Fibroblast of lung (primary cell): ENCODE data around the gene GPRASP3. TPM values are rescaled to one million over a fixed set of nuclear protein-coding genes. Genes with fewer than 3 reads are reported as not detected.

ENCODE experiments used
- DNase-seq, 2 donors: peaks; one replicate each; pipeline versions ENCODE4 v3.0.0 to v3.0.0-alpha.2; 2010; ENCODE audit warnings: low read depth in 2 of 2
- H2AFZ ChIP-seq: 2 replicates; pipeline ENCODE4 v1.5.1; 2012; ENCODE audit warnings: low read length, control low read depth, inconsistent platforms
- H3K27ac ChIP-seq: 2 replicates; pipeline ENCODE4 v1.5.1; 2011; ENCODE audit warnings: low read length, control low read depth; ENCODE audit not compliant: insufficient read depth
- H3K27me3 ChIP-seq: 2 replicates; pipeline ENCODE4 v1.5.1; 2011; ENCODE audit warnings: mild to moderate bottlenecking, low read length; ENCODE audit not compliant: control insufficient read depth, insufficient read depth
- H3K36me3 ChIP-seq: 2 replicates; pipeline ENCODE4 v1.5.1; 2011; ENCODE audit warnings: low read length; ENCODE audit not compliant: control insufficient read depth, insufficient read depth
- H3K4me1 ChIP-seq: 2 replicates; pipeline ENCODE4 v1.5.1; 2011; ENCODE audit warnings: low read length; ENCODE audit not compliant: control insufficient read depth, insufficient read depth; ENCODE audit errors: extremely low read depth
- H3K4me2 ChIP-seq: 2 replicates; pipeline ENCODE4 v1.5.1; 2011; ENCODE audit warnings: low read length, control low read depth; ENCODE audit not compliant: insufficient read depth; ENCODE audit errors: extremely low read depth
- H3K4me3 ChIP-seq, 4 experiments: fragments of 200-600 bp in 1 of 4; sonication (generic) in 1 of 4; replicated peaks in 1 of 4; 2 replicates each; pipeline ENCODE4 v1.5.1; 2011 to 2016; ENCODE audit warnings: low read length in 4 of 4, low read depth in 3 of 4, mild to moderate bottlenecking in 3 of 4, control low read depth in 2 of 4, inconsistent platforms in 1 of 4, mixed read lengths in 1 of 4; ENCODE audit not compliant: insufficient read depth in 1 of 4; ENCODE audit errors: control extremely low read depth in 1 of 4
- H3K79me2 ChIP-seq: 2 replicates; pipeline ENCODE4 v1.5.1; 2012; ENCODE audit warnings: mild to moderate bottlenecking, low read length, inconsistent platforms; ENCODE audit not compliant: control insufficient read depth, insufficient read depth
- H3K9ac ChIP-seq: 2 replicates; pipeline ENCODE4 v1.5.1; 2011; ENCODE audit warnings: mild to moderate bottlenecking, low read length, control low read depth; ENCODE audit not compliant: insufficient read depth
- H3K9me3 ChIP-seq: 2 replicates; pipeline ENCODE4 v1.5.1; 2012; ENCODE audit warnings: low read depth, low read length; ENCODE audit not compliant: control insufficient read depth, insufficient read depth
- H4K20me1 ChIP-seq: 2 replicates; pipeline ENCODE4 v1.5.1; 2011; ENCODE audit warnings: low read length; ENCODE audit not compliant: control insufficient read depth, insufficient read depth; ENCODE audit errors: extremely low read depth
- CTCF ChIP-seq, 2 donors: IDR thresholded peaks in 1 of 2; conservative IDR thresholded peaks in 1 of 2; 1 replicate in 1 of 2; 2 replicates in 1 of 2; pipeline ENCODE4 v1.5.1; 2011 to 2012; ENCODE audit warnings: low read length in 2 of 2, control low read depth in 1 of 2, inconsistent platforms in 1 of 2, low read depth in 1 of 2, mild to moderate bottlenecking in 1 of 2
- EZH2 ChIP-seq: IDR thresholded peaks from 2 replicates; pipeline ENCODE4 v1.5.1; 2012; ENCODE audit warnings: low read length, control low read depth, mild to moderate bottlenecking; ENCODE audit errors: missing control alignments
- polyA plus RNA-seq, 2 donors: library from polyadenylated mRNA; depleted of rRNA in 1 of 2; stranded (reverse) in 1 of 2; unstranded in 1 of 2; fragments of >200 nt; gene quantifications; 2 replicates each; pipeline ENCODE4 v1.2.1, GENCODE V29; 2011 to 2012; ENCODE audit warnings: missing spikeins in 1 of 2
- total RNA-seq: library from RNA; depleted of rRNA; stranded (reverse); fragments of >200 nt; gene quantifications from 2 replicates; pipeline ENCODE4 v1.2.1, GENCODE V29; 2014

The GPRASP3 gene
- total and polyA plus RNA-seq, 2 donors (not counting 1 experiment from before 2014, with no cell fraction given): 7.3 to 9.7 TPM

DNA sequence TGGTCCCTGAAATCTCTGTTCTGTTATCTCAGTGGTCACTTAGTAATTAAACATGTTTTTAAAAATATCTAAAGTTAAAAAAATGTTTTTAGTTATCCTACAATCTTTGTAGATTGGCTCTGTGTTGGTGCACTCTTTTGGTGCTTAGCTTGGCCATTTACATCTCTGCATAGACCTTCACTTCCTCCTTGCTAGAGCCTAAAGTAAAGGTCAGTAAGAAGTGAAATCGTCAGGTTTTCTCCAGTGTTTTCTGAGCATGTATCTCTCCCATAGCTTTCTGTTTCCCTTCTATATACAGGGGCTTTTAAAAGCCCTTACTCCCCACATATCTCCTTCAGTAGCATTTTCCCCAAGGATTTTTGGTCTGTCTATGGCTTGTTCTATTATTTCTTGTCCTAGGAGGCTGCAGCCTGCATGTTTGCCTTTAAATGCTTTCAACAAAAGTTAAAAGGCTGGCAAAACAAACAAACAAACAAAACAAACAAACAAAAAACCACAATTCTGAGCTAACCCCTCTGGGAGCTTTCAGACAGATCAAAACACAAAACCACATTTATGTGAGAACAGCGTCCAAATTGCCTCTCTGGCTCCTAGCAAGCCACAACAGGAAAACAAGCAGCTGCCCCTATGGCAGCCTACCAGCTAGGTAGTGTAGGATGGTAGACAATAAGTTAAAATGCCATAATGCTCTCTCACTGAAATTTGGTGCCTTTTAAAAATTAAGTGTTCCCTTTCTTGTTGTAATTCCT, 35.6 kb upstream of the GPRASP3 start:
- Histone ChIP-seq H3K79me2 (no peaks in the 10 kb centered on the region), H3K4me2 (no peak overlapping the region), H3K4me3 (no peak overlapping the region), H4K20me1 (no peaks in the 10 kb centered on the region), H3K9me3 (no peaks in the 10 kb centered on the region), H3K9ac (no peak overlapping the region), H3K4me1 (no peaks in the 10 kb centered on the region), H3K36me3 (no peaks in the 10 kb centered on the region), H2AFZ (no peak overlapping the region), H3K27ac (no peak overlapping the region), H3K27me3 (no peaks in the 10 kb centered on the region)
- DNase-seq: no peak
- no peak for TF ChIP-seq EZH2
- no peak for TF ChIP-seq CTCF (conservative IDR thresholded peaks at IDR 0.05 in 1 of 2, IDR thresholded peaks at IDR 0.05 in 1 of 2; ENCODE audit: low read depth in 1 of 2, low read length in 2 of 2)

DNA sequence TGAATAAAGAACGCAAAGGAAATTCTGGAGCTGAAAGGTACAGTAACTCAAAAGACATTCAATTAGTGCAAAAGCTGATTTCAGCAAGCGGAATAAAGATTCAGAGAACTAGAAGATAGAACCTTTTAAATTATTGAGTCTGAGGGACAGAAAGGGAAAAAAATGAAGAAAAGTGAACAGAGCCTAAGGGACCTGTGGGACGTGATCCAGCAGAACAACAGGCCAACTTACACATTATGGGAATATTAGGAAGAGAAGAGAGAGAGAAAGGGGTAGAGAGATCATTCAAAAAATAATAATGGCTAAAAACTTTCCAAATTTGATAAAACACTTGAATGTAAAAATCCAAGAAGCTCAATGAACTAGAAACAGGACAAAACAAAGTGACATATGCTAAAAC, 25.8 kb upstream of the GPRASP3 start:
- no peaks in the 10 kb centered on the region for H3K79me2 ChIP-seq
- H3K4me3 ChIP-seq: no peak overlapping the region
- H3K27ac ChIP-seq: no peak overlapping the region
- H3K9me3 ChIP-seq: no peaks in the 10 kb centered on the region
- DNase-seq: no peak
- H3K4me2 ChIP-seq: no peak overlapping the region
- no peaks in the 10 kb centered on the region for H3K27me3 ChIP-seq
- H3K9ac ChIP-seq: no peak overlapping the region
- H4K20me1 ChIP-seq: no peaks in the 10 kb centered on the region
- no peak overlapping the region for H2AFZ ChIP-seq
- no peaks in the 10 kb centered on the region for H3K36me3 ChIP-seq
- no peak for TF ChIP-seq CTCF (conservative IDR thresholded peaks at IDR 0.05 in 1 of 2, IDR thresholded peaks at IDR 0.05 in 1 of 2; ENCODE audit: low read depth in 1 of 2, low read length in 2 of 2)
- no peak for TF ChIP-seq EZH2
- H3K4me1 ChIP-seq: no peaks in the 10 kb centered on the region

GRCh38 chrX:102696306-102696705, 24.2 kb upstream of the GPRASP3 start:
- no peak overlapping the region for H2AFZ ChIP-seq
- H3K9me3 ChIP-seq: no peaks in the 10 kb centered on the region

More at GRCh38 chrX:102696306-102696705, 24.2 kb upstream of the GPRASP3 start:
- TF ChIP-seq EZH2: no peak
- no peak for TF ChIP-seq CTCF (conservative IDR thresholded peaks at IDR 0.05 in 1 of 2, IDR thresholded peaks at IDR 0.05 in 1 of 2; ENCODE audit: low read depth in 1 of 2, low read length in 2 of 2)
- no peaks in the 10 kb centered on the region for H3K36me3 ChIP-seq
- no peaks in the 10 kb centered on the region for H3K27me3 ChIP-seq
- DNase-seq: no peak
- H3K4me2 ChIP-seq: no peak overlapping the region
- H3K79me2 ChIP-seq: no peaks in the 10 kb centered on the region
- H3K9ac ChIP-seq: no peak overlapping the region
- no peaks in the 10 kb centered on the region for H4K20me1 ChIP-seq
- no peaks in the 10 kb centered on the region for H3K4me1 ChIP-seq
- H3K27ac ChIP-seq: no peak overlapping the region
- no peak overlapping the region for H3K4me3 ChIP-seq
